ENCODE measurements around the gene PKNOX2.

DNA sequence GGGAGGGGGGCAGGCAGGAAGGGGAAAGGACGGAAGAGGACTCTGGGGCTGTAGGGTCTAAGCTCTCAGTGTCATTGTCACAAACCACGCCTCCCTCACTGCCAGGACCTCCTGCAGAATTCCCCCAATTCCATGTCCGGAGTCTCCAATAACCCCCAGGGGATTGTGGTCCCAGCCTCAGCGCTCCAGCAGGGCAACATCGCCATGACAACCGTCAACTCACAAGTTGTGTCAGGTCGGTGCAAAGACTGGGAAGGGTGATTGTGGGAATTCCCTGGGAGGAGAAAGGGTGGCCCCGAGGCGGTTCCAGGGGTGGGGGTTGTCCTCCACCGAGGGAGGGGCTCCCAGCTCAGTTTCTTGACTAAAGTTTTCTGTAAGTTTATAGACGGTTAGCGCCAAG lies 245.5 kb downstream of the PKNOX2 start:
- TF ChIP-seq SP1 (IDR thresholded peaks at IDR 0.05) (no peak), TAF1 (conservative IDR thresholded peaks at IDR 0.05) (no peak), EGR1 (IDR thresholded peaks at IDR 0.05; ENCODE audit: low read depth in 2 of 2) (no peak), JUND (IDR thresholded peaks at IDR 0.05) (no peak), RAD21 (IDR thresholded peaks at IDR 0.05) (no peak), RXRA (IDR thresholded peaks at IDR 0.05) (no peak)
- TF ChIP-seq, protein P1, sequence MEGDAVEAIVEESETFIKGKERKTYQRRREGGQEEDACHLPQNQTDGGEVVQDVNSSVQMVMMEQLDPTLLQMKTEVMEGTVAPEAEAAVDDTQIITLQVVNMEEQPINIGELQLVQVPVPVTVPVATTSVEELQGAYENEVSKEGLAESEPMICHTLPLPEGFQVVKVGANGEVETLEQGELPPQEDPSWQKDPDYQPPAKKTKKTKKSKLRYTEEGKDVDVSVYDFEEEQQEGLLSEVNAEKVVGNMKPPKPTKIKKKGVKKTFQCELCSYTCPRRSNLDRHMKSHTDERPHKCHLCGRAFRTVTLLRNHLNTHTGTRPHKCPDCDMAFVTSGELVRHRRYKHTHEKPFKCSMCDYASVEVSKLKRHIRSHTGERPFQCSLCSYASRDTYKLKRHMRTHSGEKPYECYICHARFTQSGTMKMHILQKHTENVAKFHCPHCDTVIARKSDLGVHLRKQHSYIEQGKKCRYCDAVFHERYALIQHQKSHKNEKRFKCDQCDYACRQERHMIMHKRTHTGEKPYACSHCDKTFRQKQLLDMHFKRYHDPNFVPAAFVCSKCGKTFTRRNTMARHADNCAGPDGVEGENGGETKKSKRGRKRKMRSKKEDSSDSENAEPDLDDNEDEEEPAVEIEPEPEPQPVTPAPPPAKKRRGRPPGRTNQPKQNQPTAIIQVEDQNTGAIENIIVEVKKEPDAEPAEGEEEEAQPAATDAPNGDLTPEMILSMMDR (IDR thresholded peaks at IDR 0.05; ENCODE audit: low read depth, low read length, missing input control) = no peak
- TF ChIP-seq, protein P2, sequence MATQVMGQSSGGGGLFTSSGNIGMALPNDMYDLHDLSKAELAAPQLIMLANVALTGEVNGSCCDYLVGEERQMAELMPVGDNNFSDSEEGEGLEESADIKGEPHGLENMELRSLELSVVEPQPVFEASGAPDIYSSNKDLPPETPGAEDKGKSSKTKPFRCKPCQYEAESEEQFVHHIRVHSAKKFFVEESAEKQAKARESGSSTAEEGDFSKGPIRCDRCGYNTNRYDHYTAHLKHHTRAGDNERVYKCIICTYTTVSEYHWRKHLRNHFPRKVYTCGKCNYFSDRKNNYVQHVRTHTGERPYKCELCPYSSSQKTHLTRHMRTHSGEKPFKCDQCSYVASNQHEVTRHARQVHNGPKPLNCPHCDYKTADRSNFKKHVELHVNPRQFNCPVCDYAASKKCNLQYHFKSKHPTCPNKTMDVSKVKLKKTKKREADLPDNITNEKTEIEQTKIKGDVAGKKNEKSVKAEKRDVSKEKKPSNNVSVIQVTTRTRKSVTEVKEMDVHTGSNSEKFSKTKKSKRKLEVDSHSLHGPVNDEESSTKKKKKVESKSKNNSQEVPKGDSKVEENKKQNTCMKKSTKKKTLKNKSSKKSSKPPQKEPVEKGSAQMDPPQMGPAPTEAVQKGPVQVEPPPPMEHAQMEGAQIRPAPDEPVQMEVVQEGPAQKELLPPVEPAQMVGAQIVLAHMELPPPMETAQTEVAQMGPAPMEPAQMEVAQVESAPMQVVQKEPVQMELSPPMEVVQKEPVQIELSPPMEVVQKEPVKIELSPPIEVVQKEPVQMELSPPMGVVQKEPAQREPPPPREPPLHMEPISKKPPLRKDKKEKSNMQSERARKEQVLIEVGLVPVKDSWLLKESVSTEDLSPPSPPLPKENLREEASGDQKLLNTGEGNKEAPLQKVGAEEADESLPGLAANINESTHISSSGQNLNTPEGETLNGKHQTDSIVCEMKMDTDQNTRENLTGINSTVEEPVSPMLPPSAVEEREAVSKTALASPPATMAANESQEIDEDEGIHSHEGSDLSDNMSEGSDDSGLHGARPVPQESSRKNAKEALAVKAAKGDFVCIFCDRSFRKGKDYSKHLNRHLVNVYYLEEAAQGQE (IDR thresholded peaks at IDR 0.05) = no peak
- TF ChIP-seq, protein P3, sequence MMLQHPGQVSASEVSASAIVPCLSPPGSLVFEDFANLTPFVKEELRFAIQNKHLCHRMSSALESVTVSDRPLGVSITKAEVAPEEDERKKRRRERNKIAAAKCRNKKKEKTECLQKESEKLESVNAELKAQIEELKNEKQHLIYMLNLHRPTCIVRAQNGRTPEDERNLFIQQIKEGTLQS (IDR thresholded peaks at IDR 0.05) = no peak
- TF ChIP-seq, protein P4, sequence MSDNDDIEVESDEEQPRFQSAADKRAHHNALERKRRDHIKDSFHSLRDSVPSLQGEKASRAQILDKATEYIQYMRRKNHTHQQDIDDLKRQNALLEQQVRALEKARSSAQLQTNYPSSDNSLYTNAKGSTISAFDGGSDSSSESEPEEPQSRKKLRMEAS (IDR thresholded peaks at IDR 0.05) = no peak
